Measurements from ENCODE around the gene ARAP1.
"Not testable (repeated sequence)": the region's sequence is repeated elsewhere in the genome, so short reads cannot be mapped to it uniquely, and the experiment has no call there.

ARAP1 gene

GRCh38 chr11:72752088-72752914 is at the start of gene ARAP1:
Gene ARAP1, minus strand, starts transcription at chr11:72752408. Its CDS starts 25,280 bp downstream, at chr11:72727128.
- peak; percentile 76 for DNase-seq

GRCh38 chr11:72799441-72799840 is 47.2 kb upstream of the ARAP1 start:
- DNase-seq: no peak

GRCh38 chr11:72798361-72798760 is 46.2 kb upstream of the ARAP1 start:
- DNase-seq: no peak

- DNase-seq: peak; percentile 94
These were observed 41.5 kb upstream of the ARAP1 start, which contains the start of gene STARD10 for GRCh38 chr11:72793425-72794367. Gene STARD10, minus strand, starts transcription at chr11:72794047. Its CDS starts 12,866 bp downstream, at chr11:72781181.

GRCh38 chr11:72793076-72793424 is 40.8 kb upstream of the ARAP1 start:
- DNase-seq: no peak

GRCh38 chr11:72792437-72793021 is 40.3 kb upstream of the ARAP1 start:
- DNase-seq: no peak

- DNase-seq: not testable (repeated sequence)
These were observed 39.0 kb upstream of the ARAP1 start for GRCh38 chr11:72791228-72791627.

- DNase-seq: no peak
These were observed 37.4 kb upstream of the ARAP1 start for GRCh38 chr11:72789493-72790131.

- DNase-seq: no peak
These were observed 36.0 kb upstream of the ARAP1 start for GRCh38 chr11:72788241-72788640.

- no peak for DNase-seq
These were observed 35.3 kb upstream of the ARAP1 start for GRCh38 chr11:72787216-72788104.

GRCh38 chr11:72786305-72787215 is 34.4 kb upstream of the ARAP1 start:
- DNase-seq: no peak

GRCh38 chr11:72784662-72785061 is 32.5 kb upstream of the ARAP1 start:
- no peak for DNase-seq

GRCh38 chr11:72783144-72783905 is 31.1 kb upstream of the ARAP1 start:
- no peak for DNase-seq

GRCh38 chr11:72782081-72782920 is 30.1 kb upstream of the ARAP1 start:
- no peak for DNase-seq

GRCh38 chr11:72781313-72782080 is 29.3 kb upstream of the ARAP1 start:
- peak; percentile 68 for DNase-seq

- DNase-seq: no peak
These were observed 28.8 kb upstream of the ARAP1 start for GRCh38 chr11:72781063-72781312.

GRCh38 chr11:72780296-72781062 is 28.3 kb upstream of the ARAP1 start:
- DNase-seq: no peak
